Neuronal stem cell (in vitro differentiated cells): ENCODE results near the gene PLLP.

Experiments
- DNase-seq: peaks from one replicate; pipeline ENCODE4 v3.0.0-alpha.2; 2013; ENCODE audit warnings: low spot score
- H2AFZ ChIP-seq: one replicate; pipeline ENCODE4 v1.6.1; 2013; ENCODE audit warnings: mild to moderate bottlenecking, low read length, inconsistent platforms
- H2AK5ac ChIP-seq: 2 replicates; pipeline ENCODE4 v1.6.1; 2013; ENCODE audit warnings: low read depth, mild to moderate bottlenecking, inconsistent platforms, low read length, moderate library complexity, mixed read lengths
- H2BK120ac ChIP-seq: 2 replicates; pipeline ENCODE4 v1.6.1; 2013; ENCODE audit warnings: low read depth, mild to moderate bottlenecking, inconsistent platforms, low read length, moderate library complexity, mixed read lengths
- H2BK12ac ChIP-seq: one replicate; pipeline ENCODE4 v1.6.1; 2013; ENCODE audit warnings: low read length, inconsistent platforms
- H2BK15ac ChIP-seq: 2 replicates; pipeline ENCODE4 v1.6.1; 2013; ENCODE audit warnings: mild to moderate bottlenecking, low read length, inconsistent platforms, mixed read lengths
- H2BK5ac ChIP-seq: one replicate; pipeline ENCODE4 v1.6.1; 2013; ENCODE audit warnings: inconsistent platforms, mild to moderate bottlenecking, low read length, moderate library complexity
- H3K14ac ChIP-seq: one replicate; pipeline ENCODE4 v1.6.1; 2013; ENCODE audit warnings: low read length, inconsistent platforms
- H3K18ac ChIP-seq: 2 replicates; pipeline ENCODE4 v1.6.1; 2013; ENCODE audit warnings: low read length, inconsistent platforms
- H3K23ac ChIP-seq: 2 replicates; pipeline ENCODE4 v1.6.1; 2013; ENCODE audit warnings: low read depth, mild to moderate bottlenecking, mixed read lengths, low read length, inconsistent platforms; ENCODE audit not compliant: poor library complexity
- H3K27ac ChIP-seq: replicated peaks from 3 replicates; pipeline ENCODE4 v1.5.1; 2013; ENCODE audit warnings: low read length, inconsistent platforms
- H3K27me3 ChIP-seq, 3 experiments: 2 replicates each; pipeline ENCODE4 v1.6.1; 2013; ENCODE audit warnings: low read length in 3 of 3, mild to moderate bottlenecking in 2 of 3, inconsistent platforms in 1 of 3, low read depth in 1 of 3, mixed read lengths in 1 of 3, moderate library complexity in 1 of 3; ENCODE audit not compliant: control insufficient read depth in 3 of 3, insufficient read depth in 3 of 3
- H3K36me3 ChIP-seq, 2 donors: replicated peaks in 1 of 2; 2 replicates each; pipeline ENCODE4 v1.6.1; 2013; ENCODE audit warnings: low read length in 2 of 2; ENCODE audit not compliant: control insufficient read depth in 2 of 2, insufficient read depth in 2 of 2
- H3K4ac ChIP-seq: 2 replicates; pipeline ENCODE4 v1.6.1; 2013; ENCODE audit warnings: inconsistent platforms, mild to moderate bottlenecking, low read length, moderate library complexity
- H3K4me1 ChIP-seq, 2 donors: 1 replicate in 1 of 2; 2 replicates in 1 of 2; pipeline ENCODE4 v1.6.1; 2013; ENCODE audit warnings: low read length in 2 of 2, low read depth in 1 of 2; ENCODE audit not compliant: control insufficient read depth in 2 of 2, insufficient read depth in 1 of 2
- H3K4me2 ChIP-seq: one replicate; pipeline ENCODE4 v1.6.1; 2013; ENCODE audit warnings: mild to moderate bottlenecking, low read length, inconsistent platforms; ENCODE audit not compliant: insufficient read depth, poor library complexity, severe bottlenecking
- H3K4me3 ChIP-seq, 2 donors: 2 replicates each; pipeline ENCODE4 v1.5.1; 2013; ENCODE audit warnings: low read length in 2 of 2, mild to moderate bottlenecking in 2 of 2, inconsistent platforms in 1 of 2, moderate library complexity in 1 of 2
- H3K79me1 ChIP-seq: one replicate; pipeline ENCODE4 v1.6.1; 2013; ENCODE audit warnings: low read depth, mild to moderate bottlenecking, inconsistent platforms, low read length, moderate library complexity
- H3K9ac ChIP-seq: one replicate; pipeline ENCODE4 v1.6.1; 2013; ENCODE audit warnings: mild to moderate bottlenecking, low read depth, low read length, inconsistent platforms; ENCODE audit not compliant: poor library complexity
- H3K9me3 ChIP-seq, 2 donors: replicated peaks in 1 of 2; 2 replicates each; pipeline versions ENCODE3 to v1.6.1; 2013; ENCODE audit warnings: low read length in 2 of 2, mild to moderate bottlenecking in 2 of 2, inconsistent platforms in 1 of 2, low read depth in 1 of 2, mixed read lengths in 1 of 2, moderate library complexity in 1 of 2; ENCODE audit not compliant: control insufficient read depth in 2 of 2, insufficient read depth in 1 of 2
- H4K8ac ChIP-seq: one replicate; pipeline ENCODE4 v1.6.1; 2013; ENCODE audit warnings: low read depth, mild to moderate bottlenecking, inconsistent platforms, low read length, moderate library complexity
- H4K91ac ChIP-seq: one replicate; pipeline ENCODE4 v1.6.1; 2013; ENCODE audit warnings: low read length, low read depth, mild to moderate bottlenecking, inconsistent platforms; ENCODE audit not compliant: poor library complexity
- WGBS, 2 donors: extraction: QIAGEN DNeasy Blood & Tissue Kit; methylation state at CpG; one replicate each; pipeline ENCODE4 v1.1.7; 2013; ENCODE audit warnings: missing lambda C conversion rate in 2 of 2, mixed read lengths in 1 of 2; ENCODE audit not compliant: insufficient read length in 2 of 2, insufficient replicate concordance in 1 of 2; ENCODE audit errors: extremely low coverage in 2 of 2; 5-methylcytosine and 5-hydroxymethylcytosine counted together

The PLLP gene

DNA sequence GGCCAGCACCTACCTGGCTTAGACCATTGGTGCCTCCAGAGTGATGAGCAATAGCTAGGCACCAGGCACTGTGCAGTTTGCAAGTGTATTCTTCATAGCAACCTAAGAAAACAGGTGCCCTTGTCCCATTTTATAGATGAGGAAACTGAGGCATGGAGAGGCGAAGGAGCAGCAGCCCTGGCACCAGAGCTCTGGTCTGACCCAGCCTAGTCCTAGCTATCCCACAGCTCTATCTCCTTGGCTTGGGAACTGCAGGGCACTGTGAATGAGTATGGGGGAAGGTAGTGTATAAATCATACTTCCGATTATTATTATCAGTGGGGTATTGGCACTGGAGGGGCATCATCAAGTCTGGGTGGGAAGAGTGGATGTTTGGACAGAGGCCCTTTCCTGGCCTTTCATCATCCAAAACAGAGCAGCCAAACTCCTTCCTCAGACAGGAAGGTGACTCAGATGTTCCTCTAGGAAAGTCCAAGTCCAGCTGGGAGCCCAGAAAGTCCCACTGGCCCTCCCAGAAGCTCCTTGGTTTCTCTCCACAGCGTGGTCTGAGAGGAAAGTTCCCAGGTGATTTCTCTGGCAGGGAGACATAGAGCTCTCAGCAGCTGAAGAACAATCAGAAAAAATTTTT is 32.0 kb upstream of the PLLP start:
- H3K9me3 ChIP-seq, result no peaks in the 10 kb centered on the region
- no peak overlapping the region for H3K4me3 ChIP-seq
- WGBS, 2 donors, result no CpG with 5 or more reads among the region's 3 CpGs
- H2BK120ac ChIP-seq, result no peak overlapping the region
- no peak overlapping the region for H4K8ac ChIP-seq
- no peak overlapping the region for H4K91ac ChIP-seq
- no peak overlapping the region for H3K4ac ChIP-seq
- H2AFZ ChIP-seq, result no peak overlapping the region
- no peak overlapping the region for H2BK5ac ChIP-seq
- H3K9ac ChIP-seq, result no peak overlapping the region
- H2BK15ac ChIP-seq, result no peak overlapping the region
- H2AK5ac ChIP-seq, result no peak overlapping the region
- H3K79me1 ChIP-seq, result no peaks in the 10 kb centered on the region
- H3K27me3 ChIP-seq, result peaks cover 0 to 8% (median 0%) of the 10 kb centered on the region in 3 experiments
- H3K23ac ChIP-seq, result no peak overlapping the region
- H3K18ac ChIP-seq, result no peak overlapping the region
- no peak overlapping the region for H3K4me2 ChIP-seq
- H3K36me3 ChIP-seq, result no peaks in the 10 kb centered on the region
- H3K14ac ChIP-seq, result no peak overlapping the region
- no peak for DNase-seq
- H2BK12ac ChIP-seq, result no peak overlapping the region
- no peak overlapping the region for H3K27ac ChIP-seq
- peaks cover 0 to 5% of the 10 kb centered on the region in 2 donors for H3K4me1 ChIP-seq

DNA sequence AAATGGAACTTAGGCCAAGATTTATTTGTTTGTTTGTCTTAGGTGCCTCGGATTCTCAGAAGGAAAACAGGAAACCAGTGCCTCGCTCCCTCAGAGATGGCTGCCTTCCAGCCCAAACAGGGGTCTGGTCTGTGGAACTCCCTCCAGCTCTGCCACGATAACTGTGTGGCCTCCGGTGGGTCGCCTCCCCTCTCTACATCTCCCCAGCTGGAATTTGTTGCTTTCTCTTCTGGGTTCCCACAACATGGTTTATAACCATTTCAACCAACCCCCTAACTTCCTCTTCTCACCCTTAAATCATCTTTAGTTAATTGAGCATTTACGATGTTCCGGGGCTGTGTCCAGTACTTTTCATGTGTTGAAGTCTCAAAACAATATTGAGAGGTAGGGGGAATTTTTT is 30.9 kb upstream of the PLLP start:
- no peak overlapping the region for H3K4me3 ChIP-seq
- H2BK120ac ChIP-seq, result no peak overlapping the region
- H2BK12ac ChIP-seq, result no peak overlapping the region
- H4K91ac ChIP-seq, result no peak overlapping the region
- no peak overlapping the region for H3K4ac ChIP-seq
- peaks cover 0 to 5% of the 10 kb centered on the region in 2 donors for H3K4me1 ChIP-seq
- H2BK15ac ChIP-seq, result no peak overlapping the region
- no peaks in the 10 kb centered on the region for H3K36me3 ChIP-seq
- DNase-seq, result no peak
- H3K79me1 ChIP-seq, result no peaks in the 10 kb centered on the region
- H3K23ac ChIP-seq, result no peak overlapping the region
- no peak overlapping the region for H2AK5ac ChIP-seq
- no peaks in the 10 kb centered on the region for H3K9me3 ChIP-seq
- no peak overlapping the region for H3K27ac ChIP-seq
- 100% methylated on average over 1 of the region's 7 CpGs; no CpG with 5 or more reads in 1 of the 2 donors for WGBS, 2 donors
- H2AFZ ChIP-seq, result no peak overlapping the region
- H3K14ac ChIP-seq, result no peak overlapping the region
- no peak overlapping the region for H3K9ac ChIP-seq
- no peak overlapping the region for H2BK5ac ChIP-seq
- no peak overlapping the region for H3K18ac ChIP-seq
- no peak overlapping the region for H3K4me2 ChIP-seq
- no peak overlapping the region for H4K8ac ChIP-seq
- H3K27me3 ChIP-seq, result peaks cover 0 to 10% (median 0%) of the 10 kb centered on the region in 3 experiments

DNA sequence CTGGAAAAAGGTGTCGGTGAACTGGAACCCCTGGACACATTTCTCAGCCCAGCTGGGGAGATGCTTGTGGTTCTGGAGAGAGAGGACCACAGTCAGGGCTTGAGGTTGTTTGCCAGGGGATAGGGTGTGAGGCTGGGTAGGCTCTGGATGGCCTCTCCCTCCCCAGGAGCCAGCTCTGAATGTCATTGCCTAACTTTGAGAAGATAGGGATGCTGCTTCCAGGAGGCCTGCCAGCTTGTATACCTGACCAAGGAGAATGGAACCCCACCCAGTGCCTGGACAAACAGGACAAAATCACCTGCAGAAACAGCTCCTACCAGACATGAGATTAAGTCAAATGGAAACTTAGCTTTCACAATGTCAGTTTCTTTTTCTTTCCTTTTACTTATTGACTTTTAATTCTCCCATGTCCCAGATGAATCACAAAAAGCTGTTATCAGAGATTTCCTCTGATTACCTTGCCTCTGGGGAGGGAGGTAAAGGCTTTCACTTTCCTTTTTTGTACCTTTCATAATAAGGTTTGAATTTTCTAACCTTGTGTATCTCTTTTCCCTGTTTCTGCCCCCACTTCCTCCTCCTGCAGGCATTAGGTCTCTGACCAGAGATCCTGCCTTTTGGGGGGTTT is 29.8 kb upstream of the PLLP start:
- Histone ChIP-seq H3K14ac (no peak overlapping the region), H3K18ac (no peak overlapping the region), H2BK120ac (no peak overlapping the region), H2AK5ac (no peak overlapping the region), H3K23ac (no peak overlapping the region), H3K27ac (no peak overlapping the region), H3K4me3 (no peak overlapping the region), H3K4ac (no peak overlapping the region), H4K8ac (no peak overlapping the region), H2BK15ac (no peak overlapping the region), H3K36me3 (no peaks in the 10 kb centered on the region), H4K91ac (no peak overlapping the region), H3K79me1 (no peaks in the 10 kb centered on the region), H2BK5ac (no peak overlapping the region), H3K4me1 (peaks cover 0 to 5% of the 10 kb centered on the region in 2 donors), H3K9me3 (no peaks in the 10 kb centered on the region), H3K4me2 (no peak overlapping the region), H3K9ac (no peak overlapping the region), H2AFZ (no peak overlapping the region), H3K27me3 (peaks cover 0 to 12% (median 0%) of the 10 kb centered on the region in 3 experiments), H2BK12ac (no peak overlapping the region)
- no CpG with 5 or more reads among the region's 1 CpG for WGBS, 2 donors
- DNase-seq, result no peak

DNA sequence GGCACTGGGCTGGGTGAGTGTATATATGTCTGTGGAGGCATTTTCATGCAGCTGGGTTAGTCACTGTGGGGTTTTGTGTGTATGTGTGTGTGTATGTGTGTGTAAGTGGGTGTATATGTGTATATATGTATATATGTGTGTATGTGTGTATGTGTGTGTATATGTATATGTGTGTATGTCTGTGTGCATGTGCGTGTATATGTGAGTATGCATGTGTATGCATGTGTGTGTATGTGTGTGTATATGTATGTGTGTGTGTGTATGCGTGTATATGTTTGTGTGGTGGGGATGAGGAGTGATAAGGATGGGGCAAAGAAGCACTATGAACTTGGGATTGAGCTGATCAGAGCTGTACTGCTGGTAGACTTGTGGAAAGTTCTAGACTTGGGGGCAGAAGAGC is 29.0 kb upstream of the PLLP start:
- H3K36me3 ChIP-seq, result no peaks in the 10 kb centered on the region
- no peak overlapping the region for H4K8ac ChIP-seq
- H2BK5ac ChIP-seq, result no peak overlapping the region
- no peak overlapping the region for H3K27ac ChIP-seq
- H2AFZ ChIP-seq, result no peak overlapping the region
- no peak overlapping the region for H2BK120ac ChIP-seq
- H3K27me3 ChIP-seq, result peaks cover 0 to 12% (median 0%) of the 10 kb centered on the region in 3 experiments
- H2BK15ac ChIP-seq, result no peak overlapping the region
- H2BK12ac ChIP-seq, result no peak overlapping the region
- H3K4ac ChIP-seq, result no peak overlapping the region
- no peak overlapping the region for H3K18ac ChIP-seq
- H3K4me3 ChIP-seq, result no peak overlapping the region
- H3K4me2 ChIP-seq, result no peak overlapping the region
- no peak overlapping the region for H3K23ac ChIP-seq
- no peak overlapping the region for H3K9ac ChIP-seq
- no peak overlapping the region for H2AK5ac ChIP-seq
- H3K14ac ChIP-seq, result no peak overlapping the region
- H3K9me3 ChIP-seq, result no peaks in the 10 kb centered on the region
- H4K91ac ChIP-seq, result no peak overlapping the region
- no peak for DNase-seq
- peaks cover 0 to 5% of the 10 kb centered on the region in 2 donors for H3K4me1 ChIP-seq
- H3K79me1 ChIP-seq, result no peaks in the 10 kb centered on the region
- 100% methylated on average over 1 of the region's 2 CpGs for WGBS, 2 donors
